Activated CD4-positive, alpha-beta T cell treated with anti-CD3 and anti-CD28 coated beads, Interleukin-2, Interleukin-6, amounts not matched to agents 100 ng/mL and 50 ng/mL, durations not matched to agents 16 hours and 8 hours (primary cell): ENCODE measurements around the gene MAGEB2.
"Not testable (repeated sequence)": the region's sequence is repeated elsewhere in the genome, so short reads cannot be mapped to it uniquely, and the experiment has no call there.

ENCODE experiments used
- DNase-seq: peaks from one replicate; pipeline ENCODE4 v3.0.0-alpha.2; 2020

Gene MAGEB2, protein sequence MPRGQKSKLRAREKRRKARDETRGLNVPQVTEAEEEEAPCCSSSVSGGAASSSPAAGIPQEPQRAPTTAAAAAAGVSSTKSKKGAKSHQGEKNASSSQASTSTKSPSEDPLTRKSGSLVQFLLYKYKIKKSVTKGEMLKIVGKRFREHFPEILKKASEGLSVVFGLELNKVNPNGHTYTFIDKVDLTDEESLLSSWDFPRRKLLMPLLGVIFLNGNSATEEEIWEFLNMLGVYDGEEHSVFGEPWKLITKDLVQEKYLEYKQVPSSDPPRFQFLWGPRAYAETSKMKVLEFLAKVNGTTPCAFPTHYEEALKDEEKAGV

DNA sequence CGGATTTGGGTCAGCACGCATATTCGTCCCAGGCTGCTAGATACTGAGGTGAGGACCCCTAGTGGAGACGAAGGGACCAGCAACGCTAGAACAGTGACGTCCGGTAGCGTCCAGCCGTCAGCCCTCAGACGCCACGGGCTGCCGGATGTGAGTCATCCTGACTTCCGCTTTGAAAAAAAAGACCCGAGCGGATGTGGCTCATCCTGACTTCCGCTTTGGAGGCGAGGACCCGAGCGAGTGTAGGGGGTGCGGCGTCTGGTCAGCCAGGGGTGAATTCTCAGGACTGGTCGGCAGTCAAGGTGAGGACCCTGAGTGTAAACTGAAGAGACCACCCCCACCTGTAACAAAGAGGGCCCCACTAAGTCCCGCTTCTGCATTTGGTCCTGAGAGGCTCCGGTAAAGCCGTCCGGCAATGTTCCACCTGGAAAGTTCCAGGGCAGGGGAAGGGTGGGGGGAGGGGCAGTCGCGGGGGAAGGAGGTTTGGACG is at the start of gene MAGEB2:
TSS of gene MAGEB2 (plus strand) at position 207 of the 487 bp plus-strand sequence. CDS start 3,018 bp downstream, outside the sequence.
- no peak for DNase-seq

DNA sequence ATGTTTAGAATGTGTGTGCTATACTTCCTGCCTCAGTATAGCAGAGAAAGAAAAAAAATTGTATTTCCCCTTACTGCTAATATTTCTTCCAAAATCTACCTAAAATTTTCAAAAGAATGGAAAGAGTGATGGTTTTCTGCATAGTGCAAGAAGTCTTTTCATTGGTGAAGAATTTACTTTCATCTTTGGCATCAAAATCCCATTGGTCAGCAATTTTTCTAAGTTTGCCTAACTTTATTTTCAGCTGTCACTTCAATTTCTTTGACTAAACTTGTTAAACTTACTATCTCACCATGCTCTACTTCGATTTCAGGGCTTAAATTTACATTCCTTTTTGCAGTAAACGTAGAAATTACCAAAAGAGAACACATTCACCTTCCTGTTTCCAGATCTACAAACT is 44.5 kb upstream of the MAGEB2 start:
- no peak for DNase-seq

DNA sequence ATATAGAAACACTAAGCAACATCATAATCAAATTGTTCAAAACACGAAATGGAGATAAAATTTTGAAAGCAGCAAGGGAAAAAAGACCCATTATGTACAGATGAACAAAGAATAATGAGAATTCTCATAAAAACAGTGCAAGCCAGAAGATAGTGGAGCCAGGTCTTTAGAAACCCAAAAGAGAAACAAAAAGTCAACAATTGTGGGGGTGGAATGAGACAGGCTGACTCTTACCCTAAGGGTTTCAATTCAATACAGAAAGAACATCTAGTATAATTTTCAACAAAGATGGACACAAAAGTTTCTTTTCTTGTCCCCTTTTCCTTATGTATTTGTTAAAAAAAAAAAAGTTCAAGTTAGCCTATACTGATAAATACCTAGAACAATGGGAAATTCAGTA is 34.0 kb upstream of the MAGEB2 start:
- no peak for DNase-seq

DNA sequence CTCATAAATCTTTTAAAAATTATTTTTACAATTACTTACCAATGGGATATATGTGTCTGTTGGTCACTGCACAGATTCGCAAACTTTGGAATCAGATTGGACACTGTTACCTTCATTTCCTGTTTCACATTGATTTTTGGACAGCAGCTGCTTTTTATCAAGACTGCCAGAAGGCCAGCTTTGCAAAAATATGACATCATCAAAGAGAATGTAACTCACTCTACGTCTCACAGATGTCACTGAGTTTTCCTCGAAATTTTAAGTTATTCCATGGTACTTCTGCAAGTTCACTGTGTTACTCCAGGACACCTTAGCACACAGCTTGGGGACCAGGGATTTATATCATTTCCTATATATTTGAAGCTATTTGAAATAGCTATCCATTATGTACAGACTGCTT is 31.8 kb upstream of the MAGEB2 start:
- no peak for DNase-seq

DNA sequence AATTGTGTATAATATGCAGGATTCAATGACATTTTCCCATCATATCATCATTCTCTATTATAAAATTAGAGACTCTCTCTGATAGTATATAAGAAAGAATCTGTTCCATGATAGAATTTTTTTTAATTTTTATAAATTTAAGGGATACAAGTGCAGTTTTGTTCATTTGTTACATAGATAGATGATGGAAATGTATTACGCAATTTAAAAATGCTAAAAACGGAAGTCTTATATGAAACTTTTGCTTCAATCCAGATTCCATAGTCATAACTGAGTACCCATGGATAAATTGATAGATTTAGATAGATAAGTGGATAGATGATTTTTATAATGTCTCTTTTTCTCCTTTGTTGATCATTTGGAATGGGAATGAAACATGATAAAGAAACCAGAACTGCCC is 24.9 kb upstream of the MAGEB2 start:
- no peak for DNase-seq

DNA sequence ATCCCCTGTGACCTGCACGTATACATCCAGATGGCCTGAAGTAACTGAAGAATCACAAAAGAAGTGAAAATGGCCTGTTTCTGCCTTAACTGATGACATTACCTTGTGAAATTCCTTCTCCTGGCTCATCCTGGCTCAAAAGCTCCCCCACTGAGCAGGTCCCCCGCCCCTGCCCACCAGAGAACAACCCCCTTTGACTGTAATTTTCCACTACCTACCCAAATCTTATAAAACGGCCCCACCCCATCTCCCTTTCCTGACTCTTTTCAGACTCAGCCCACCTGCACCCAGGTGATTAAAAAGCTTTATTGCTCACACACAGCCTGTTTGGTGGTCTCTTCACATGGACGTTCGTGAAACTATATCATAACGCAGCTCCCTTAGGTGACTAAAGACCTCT is 21.5 kb upstream of the MAGEB2 start:
- not testable (repeated sequence) for DNase-seq

DNA sequence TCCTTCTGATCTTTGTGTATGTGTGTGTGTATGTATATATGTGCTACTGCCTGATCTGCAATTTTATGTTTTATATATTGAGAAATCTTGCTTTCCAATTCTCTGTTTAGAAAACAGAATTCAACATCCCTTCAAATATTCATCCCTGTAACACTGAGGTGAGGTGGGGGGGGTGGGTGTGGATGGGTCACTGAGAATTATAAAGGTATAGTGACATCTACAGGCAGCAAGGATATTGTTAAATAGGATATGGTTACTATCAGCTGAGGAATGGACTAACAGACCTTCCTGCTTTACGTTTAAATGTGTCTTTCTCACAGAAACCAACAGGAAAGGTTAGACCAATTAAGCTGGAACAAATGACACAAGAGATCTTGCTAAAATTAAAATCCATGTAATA is 19.0 kb upstream of the MAGEB2 start:
- no peak for DNase-seq

DNA sequence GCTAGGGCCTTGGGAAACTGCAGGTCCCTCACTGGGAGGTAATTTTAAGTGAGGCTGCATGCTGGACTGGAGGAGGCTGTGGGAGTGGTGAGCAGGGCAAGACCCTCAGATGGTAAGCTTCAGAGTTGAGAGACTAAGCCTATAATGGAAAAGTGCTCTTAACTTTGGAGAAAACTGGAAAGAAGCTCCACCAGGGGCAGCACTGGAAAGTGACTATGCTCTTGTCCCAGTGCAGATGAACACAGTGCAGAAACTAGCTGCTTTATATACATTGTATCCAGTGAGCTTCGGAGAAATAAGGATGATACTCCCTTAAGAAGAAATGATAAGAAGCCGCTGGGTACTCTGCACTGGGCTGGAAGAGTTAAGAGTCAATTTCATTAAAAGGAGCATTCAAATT is 3.2 kb upstream of the MAGEB2 start:
- DNase-seq, result no peak

DNA sequence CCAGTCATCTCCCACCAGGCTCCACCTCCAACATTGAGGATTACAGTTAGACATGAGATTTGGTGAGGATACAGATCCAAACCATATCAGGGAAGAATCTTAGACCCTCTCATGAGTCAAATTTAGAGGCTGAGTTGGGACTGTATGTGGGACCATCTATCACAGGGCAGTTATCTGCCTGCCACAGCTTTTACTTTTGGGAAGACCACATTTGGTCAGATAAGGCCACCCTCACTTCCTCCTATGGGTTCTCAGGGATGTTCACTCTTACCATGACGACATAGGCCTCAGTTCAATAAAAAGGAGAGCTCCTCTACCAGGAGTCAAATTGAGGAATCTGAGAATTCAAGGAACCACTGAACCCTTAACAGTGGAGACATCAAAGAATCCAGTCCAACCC is 2.1 kb downstream of the MAGEB2 start:
- no peak for DNase-seq

DNA sequence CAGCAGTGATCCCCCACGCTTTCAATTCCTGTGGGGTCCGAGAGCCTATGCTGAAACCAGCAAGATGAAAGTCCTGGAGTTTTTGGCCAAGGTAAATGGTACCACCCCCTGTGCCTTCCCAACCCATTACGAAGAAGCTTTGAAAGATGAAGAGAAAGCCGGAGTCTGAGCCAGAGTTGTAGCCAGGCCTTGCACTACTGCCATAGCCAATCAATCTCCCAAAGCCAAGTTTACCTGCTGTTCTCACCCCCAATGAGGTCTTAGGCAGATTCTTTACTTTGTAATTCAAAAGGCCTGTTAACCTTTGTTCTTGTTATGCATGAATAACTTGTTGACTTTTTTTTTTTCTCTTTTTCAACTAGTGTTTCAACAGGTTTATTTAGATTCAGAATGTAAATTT is 4.0 kb downstream of the MAGEB2 start:
- no peak for DNase-seq

DNA sequence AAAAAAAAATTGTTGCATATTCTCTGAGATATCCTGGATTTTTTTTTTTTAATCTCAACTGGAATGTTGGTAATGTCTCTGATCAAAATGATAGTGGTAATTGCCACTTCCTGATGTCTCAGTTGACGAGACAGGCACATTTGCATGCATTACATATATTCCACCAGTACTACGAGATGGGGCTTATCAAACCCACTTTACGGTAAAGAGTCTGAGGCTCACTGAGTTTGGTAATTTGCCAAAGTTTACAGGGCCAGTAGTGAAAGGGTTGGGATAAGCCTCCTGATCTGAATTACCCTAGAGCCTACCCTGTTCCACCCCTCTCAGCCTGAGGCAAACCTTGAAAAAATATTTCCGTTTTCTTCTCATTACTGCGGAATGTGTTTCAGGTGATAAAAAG is 5.3 kb downstream of the MAGEB2 start:
- DNase-seq, result no peak

DNA sequence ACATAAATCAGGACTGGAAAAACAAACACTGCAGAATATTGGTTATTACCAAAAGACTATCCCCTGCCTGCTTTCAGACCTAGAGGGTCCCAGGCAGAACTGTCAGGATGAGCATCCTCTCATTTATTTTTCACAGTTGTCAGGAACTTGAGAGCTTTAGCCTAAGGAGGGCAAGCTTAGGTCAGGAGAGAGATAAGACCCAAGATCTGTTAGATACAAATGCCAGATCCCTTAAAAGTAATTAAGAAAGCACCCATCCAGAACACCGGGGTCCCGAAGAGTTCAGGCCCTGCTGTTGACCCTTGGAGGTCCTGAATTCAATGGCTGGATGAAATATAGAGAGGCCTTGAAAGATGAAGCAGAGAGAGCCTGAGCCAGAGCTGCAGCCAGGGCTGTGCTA is 9.2 kb downstream of the MAGEB2 start:
- DNase-seq, result no peak

DNA sequence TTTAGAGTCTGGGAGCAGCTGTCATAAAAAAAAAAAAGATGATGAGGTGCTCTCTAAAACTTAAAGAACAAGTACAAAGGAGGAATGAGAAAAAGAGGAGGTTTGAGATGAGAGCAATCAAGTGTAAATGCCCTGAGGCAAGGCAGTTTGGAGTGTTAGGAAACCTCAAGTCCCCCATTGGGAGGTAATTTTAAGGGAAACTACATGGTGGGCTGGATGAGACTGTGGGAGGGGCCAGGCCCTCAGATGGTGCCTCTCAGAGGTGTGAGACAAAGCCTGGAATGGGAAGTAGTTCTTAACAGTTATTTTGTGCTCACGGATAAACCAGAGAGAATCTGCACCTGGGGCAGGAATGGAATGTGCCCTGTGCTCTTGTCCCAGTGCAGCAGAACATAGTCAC is 13.2 kb downstream of the MAGEB2 start:
- DNase-seq, result no peak

DNA sequence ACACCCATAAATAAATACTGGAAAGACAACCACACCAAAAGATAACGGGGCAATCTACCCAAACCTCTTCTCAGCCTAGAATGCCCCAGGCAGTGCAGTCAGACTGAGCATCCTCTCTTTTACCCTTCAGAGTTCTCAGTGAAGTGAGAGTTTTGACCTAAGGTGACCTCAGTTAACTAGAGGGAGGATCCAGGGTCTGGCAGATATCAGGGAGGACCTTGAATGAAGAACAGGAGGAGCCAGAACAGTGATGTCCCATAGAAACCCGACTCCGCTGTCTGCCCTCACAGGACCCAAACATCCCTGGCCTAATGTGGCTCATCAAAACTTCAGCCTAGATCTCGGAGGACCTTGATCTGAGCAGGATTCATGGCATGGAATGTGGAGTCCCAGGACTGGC is 15.0 kb downstream of the MAGEB2 start, which contains the start of gene MAGEB3:
TSS of gene MAGEB3 (plus strand) at position 263 of the 400 bp plus-strand sequence. CDS start 5,268 bp downstream, outside the sequence.
- DNase-seq, result no peak

DNA sequence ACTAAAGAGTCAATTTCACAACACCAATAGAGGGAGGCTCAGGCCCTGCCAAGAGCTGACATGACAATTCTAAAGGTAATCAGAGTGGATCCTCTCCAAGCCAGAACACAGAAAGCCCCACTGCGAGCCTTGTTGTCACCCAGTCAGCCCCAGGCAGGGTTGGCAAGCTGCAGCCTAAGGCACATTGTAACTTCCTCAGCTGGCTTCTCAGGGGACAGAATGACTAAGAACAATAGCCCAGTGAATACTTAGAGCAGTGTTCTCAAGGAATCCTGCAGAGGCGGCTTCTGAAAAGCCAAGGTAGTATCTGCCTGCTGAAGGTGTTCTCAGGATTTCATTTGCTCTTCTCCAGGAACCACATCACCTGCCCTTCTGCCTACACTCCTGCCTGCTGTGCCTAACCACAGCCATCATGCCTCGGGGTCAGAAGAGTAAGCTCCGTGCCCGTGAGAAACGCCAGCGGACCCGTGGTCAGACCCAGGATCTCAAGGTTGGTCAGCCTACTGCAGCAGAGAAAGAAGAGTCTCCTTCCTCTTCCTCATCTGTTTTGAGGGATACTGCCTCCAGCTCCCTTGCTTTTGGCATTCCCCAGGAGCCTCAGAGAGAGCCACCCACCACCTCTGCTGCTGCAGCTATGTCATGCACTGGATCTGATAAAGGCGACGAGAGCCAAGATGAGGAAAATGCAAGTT is 26.5 kb downstream of the MAGEB2 start, which contains the start of gene MAGEB4:
TSS of gene MAGEB4 (plus strand) at position 277 of the 692 bp plus-strand sequence. CDS start at position 413, 136 bp downstream.
- DNase-seq, result no peak

DNA sequence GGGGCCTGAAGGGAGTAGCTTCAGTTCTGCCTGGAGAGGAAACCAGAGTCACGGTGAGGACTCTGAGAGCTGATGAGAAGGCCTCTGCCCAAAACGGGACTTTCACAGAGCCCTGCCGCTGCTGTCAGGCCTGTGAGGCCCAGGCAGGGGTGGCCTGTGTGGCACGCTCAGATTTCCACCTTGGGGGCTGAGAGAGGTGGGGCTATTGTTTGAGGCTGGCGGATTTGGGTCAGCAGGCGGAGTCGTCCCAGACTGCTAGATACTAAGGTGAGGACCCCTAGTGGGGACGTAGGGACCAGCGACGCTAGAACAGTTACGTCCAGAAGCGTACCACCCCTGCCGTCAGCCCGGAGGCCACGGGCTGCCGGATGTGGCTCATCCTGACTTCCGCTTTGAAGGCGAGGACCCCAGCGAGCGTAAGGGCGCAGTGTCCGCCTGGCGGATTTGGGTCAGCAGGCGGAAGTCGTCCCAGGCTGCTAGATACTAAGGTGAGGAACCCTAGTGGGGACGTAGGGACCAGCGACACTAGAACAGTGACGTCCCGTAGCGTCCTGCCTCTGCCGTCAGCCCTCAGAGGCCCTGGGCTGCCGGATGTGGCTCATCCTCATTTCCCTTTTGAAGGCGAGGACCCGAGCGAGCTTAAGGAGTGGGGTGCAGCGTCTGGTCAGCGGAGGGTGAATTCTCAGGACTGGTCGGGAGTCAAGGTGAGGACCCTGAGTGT is 31.6 kb downstream of the MAGEB2 start, which contains the start of gene MAGEB1:
TSS of gene MAGEB1 (plus strand) at position 378 of the 721 bp plus-strand sequence. CDS start 3,348 bp downstream, outside the sequence.
- DNase-seq, result no peak

DNA sequence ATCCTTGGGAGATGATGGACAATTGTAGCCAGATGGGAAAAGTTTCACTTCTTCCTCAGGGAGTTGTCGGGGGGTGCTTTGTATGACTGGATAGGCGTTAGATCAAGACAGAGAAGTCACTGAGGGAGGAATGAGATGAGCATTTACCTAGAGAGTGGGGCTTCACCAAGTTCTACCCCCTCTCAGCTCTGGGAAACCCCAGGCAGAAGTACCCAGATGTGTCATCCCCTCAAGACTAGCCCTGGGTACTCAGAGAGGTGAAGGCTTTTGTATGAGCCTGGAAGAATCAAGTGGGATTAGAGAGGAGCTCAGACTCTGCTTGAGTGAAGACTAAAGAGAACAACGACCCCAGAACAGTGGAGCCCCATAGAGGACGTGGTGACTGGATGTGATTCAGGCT is 33.5 kb downstream of the MAGEB2 start:
- DNase-seq, result no peak

DNA sequence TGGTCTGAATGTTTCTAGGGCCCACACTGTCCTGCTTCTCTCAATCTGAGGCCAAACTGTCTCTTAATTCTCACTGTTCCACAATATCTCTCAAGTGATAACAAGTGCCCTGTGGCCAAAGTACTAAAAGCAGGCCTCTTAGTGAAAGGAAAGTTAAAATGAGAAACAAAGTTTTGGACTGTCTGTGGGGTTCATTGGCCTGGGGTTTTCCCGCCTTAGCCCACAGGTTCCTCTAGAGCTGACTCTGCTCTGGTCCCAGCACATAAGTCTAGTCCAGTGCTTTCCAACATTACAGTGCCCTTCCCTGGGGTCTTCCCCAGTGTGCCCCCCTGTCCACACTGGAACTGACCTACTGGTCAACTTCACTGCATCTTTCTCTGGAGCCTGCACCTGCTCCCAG is 37.9 kb downstream of the MAGEB2 start:
- no peak for DNase-seq

DNA sequence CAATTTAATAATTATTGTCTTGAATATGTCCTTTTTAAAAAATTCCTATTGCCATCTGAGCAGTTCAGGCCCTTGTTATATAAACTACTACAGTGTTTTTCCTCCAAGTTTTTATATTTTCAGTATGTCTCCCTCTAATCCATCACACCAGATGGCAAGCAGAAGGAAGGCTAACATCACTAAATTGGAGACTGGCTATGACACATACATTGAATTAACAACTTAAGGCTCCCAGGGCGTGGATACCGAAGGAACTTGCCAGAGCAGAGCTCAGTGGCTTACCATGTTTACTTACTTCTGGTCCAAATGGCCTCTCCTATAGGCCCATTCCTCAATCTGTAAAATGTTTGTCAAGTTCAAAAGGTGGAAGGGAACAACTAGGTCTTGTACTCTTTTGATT is 44.6 kb downstream of the MAGEB2 start:
- DNase-seq, result no peak

DNA sequence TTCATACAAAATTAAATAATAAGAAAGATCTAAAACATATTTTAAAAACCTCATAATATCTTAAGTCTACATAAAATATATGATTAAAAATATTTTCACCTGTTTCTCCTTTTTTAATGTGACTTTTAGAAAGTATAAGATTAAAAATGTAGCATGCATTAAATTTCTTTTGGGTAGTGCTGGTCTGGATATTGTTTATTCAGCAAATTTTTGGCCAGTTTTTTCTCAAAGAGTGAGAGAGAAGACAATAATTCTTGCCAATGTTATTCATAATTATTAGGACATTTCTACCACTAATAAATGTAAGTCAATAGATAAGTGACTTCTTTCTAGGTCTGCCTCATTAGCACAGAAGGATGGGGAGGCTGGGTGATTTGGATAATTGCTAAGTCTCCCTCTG is 45.6 kb downstream of the MAGEB2 start:
- DNase-seq, result no peak

DNA sequence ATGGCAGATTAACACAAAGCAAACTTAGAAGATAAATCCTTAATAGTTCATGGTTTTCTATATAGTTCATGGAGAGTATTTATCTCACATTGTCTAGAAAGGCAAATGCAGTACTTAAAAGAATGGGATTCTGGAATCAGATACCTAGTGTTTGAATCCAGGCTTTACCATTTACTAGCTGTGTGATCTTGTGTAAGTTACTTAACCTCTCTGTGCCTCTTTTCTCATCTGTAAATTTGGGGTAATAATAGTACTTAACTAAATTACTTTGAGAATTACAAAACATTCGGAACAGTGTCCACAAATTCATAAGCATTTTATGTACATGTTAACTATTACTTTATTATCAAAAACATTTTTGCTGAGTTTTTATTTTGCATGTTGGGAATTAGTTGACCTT is 47.4 kb downstream of the MAGEB2 start:
- no peak for DNase-seq
